LNCaP clone FGC (cell line): ENCODE results near the gene SNIP1.
"Not testable (repeated sequence)": the region's sequence is repeated elsewhere in the genome, so short reads cannot be mapped to it uniquely, and the experiment has no call there.

Experiments
- DNase-seq: peaks from one replicate; pipeline ENCODE4 v3.0.0-alpha.2; 2011; ENCODE audit warnings: low read depth
- H3K4me3 ChIP-seq: 2 replicates; pipeline ENCODE4 v1.5.1; 2011; ENCODE audit warnings: mild to moderate bottlenecking, low read depth, low read length, control low read depth
- CTCF ChIP-seq: IDR thresholded peaks from 2 replicates; pipeline ENCODE4 v1.5.1; 2012; ENCODE audit warnings: mild to moderate bottlenecking; ENCODE audit not compliant: control insufficient read depth, insufficient read depth; ENCODE audit errors: extremely low read depth

SNIP1 gene

GRCh38 chr1:37514350-37515184, 39.5 kb downstream of the SNIP1 start, which contains the start of gene MEAF6:
MEAF6 (minus strand) TSS chr1:37514766; CDS start chr1:37514746, 20 bp downstream.
- peak; percentile 69 for TF ChIP-seq CTCF
- DNase-seq = no peak

GRCh38 chr1:37513795-37514349, 40.2 kb downstream of the SNIP1 start:
- DNase-seq = no peak
- H3K4me3 ChIP-seq = peak overlapping the region; percentile 80
- no peak for TF ChIP-seq CTCF

More at GRCh38 chr1:37514350-37515184, 39.5 kb downstream of the SNIP1 start, which contains the start of gene MEAF6:
- H3K4me3 ChIP-seq = peak within 1 kb of the TSS; percentile 80

GRCh38 chr1:37509181-37509580, 44.9 kb downstream of the SNIP1 start:
- H3K4me3 ChIP-seq = no peak overlapping the region
- DNase-seq = no peak
- peak; percentile 41 for TF ChIP-seq CTCF

- no peak overlapping the region for H3K4me3 ChIP-seq
- TF ChIP-seq CTCF = no peak
- DNase-seq = no peak
Measured at GRCh38 chr1:37506740-37507139, 47.4 kb downstream of the SNIP1 start.

- DNase-seq = not testable (repeated sequence)
Measured at GRCh38 chr1:37502791-37503190, 51.3 kb downstream of the SNIP1 start.

GRCh38 chr1:37502104-37502503, 52.0 kb downstream of the SNIP1 start:
- no peak for DNase-seq
- TF ChIP-seq CTCF = no peak
- no peak overlapping the region for H3K4me3 ChIP-seq

More at GRCh38 chr1:37502791-37503190, 51.3 kb downstream of the SNIP1 start:
- H3K4me3 ChIP-seq = not testable (repeated sequence)

- no peak for DNase-seq
- H3K4me3 ChIP-seq = no peak overlapping the region
- no peak for TF ChIP-seq CTCF
Measured at GRCh38 chr1:37501661-37502060, 52.4 kb downstream of the SNIP1 start.
